Fibroblast of lung (primary cell): Measurements from ENCODE around the gene DMWD. TPM values are rescaled to one million over a fixed set of nuclear protein-coding genes. Genes with fewer than 3 reads are reported as not detected.

Source experiments
- DNase-seq, 2 donors: peaks; one replicate each; pipeline versions ENCODE4 v3.0.0 to v3.0.0-alpha.2; 2010; ENCODE audit warnings: low read depth in 2 of 2
- H2AFZ ChIP-seq: 2 replicates; pipeline ENCODE4 v1.5.1; 2012; ENCODE audit warnings: low read length, control low read depth, inconsistent platforms
- H3K27ac ChIP-seq: 2 replicates; pipeline ENCODE4 v1.5.1; 2011; ENCODE audit warnings: low read length, control low read depth; ENCODE audit not compliant: insufficient read depth
- H3K27me3 ChIP-seq: 2 replicates; pipeline ENCODE4 v1.5.1; 2011; ENCODE audit warnings: mild to moderate bottlenecking, low read length; ENCODE audit not compliant: control insufficient read depth, insufficient read depth
- H3K36me3 ChIP-seq: 2 replicates; pipeline ENCODE4 v1.5.1; 2011; ENCODE audit warnings: low read length; ENCODE audit not compliant: control insufficient read depth, insufficient read depth
- H3K4me1 ChIP-seq: 2 replicates; pipeline ENCODE4 v1.5.1; 2011; ENCODE audit warnings: low read length; ENCODE audit not compliant: control insufficient read depth, insufficient read depth; ENCODE audit errors: extremely low read depth
- H3K4me2 ChIP-seq: 2 replicates; pipeline ENCODE4 v1.5.1; 2011; ENCODE audit warnings: low read length, control low read depth; ENCODE audit not compliant: insufficient read depth; ENCODE audit errors: extremely low read depth
- H3K4me3 ChIP-seq, 4 experiments: fragments of 200-600 bp in 1 of 4; sonication (generic) in 1 of 4; replicated peaks in 1 of 4; 2 replicates each; pipeline ENCODE4 v1.5.1; 2011 to 2016; ENCODE audit warnings: low read length in 4 of 4, low read depth in 3 of 4, mild to moderate bottlenecking in 3 of 4, control low read depth in 2 of 4, inconsistent platforms in 1 of 4, mixed read lengths in 1 of 4; ENCODE audit not compliant: insufficient read depth in 1 of 4; ENCODE audit errors: control extremely low read depth in 1 of 4
- H3K79me2 ChIP-seq: 2 replicates; pipeline ENCODE4 v1.5.1; 2012; ENCODE audit warnings: mild to moderate bottlenecking, low read length, inconsistent platforms; ENCODE audit not compliant: control insufficient read depth, insufficient read depth
- H3K9ac ChIP-seq: 2 replicates; pipeline ENCODE4 v1.5.1; 2011; ENCODE audit warnings: mild to moderate bottlenecking, low read length, control low read depth; ENCODE audit not compliant: insufficient read depth
- H3K9me3 ChIP-seq: 2 replicates; pipeline ENCODE4 v1.5.1; 2012; ENCODE audit warnings: low read depth, low read length; ENCODE audit not compliant: control insufficient read depth, insufficient read depth
- H4K20me1 ChIP-seq: 2 replicates; pipeline ENCODE4 v1.5.1; 2011; ENCODE audit warnings: low read length; ENCODE audit not compliant: control insufficient read depth, insufficient read depth; ENCODE audit errors: extremely low read depth
- CTCF ChIP-seq, 2 donors: IDR thresholded peaks in 1 of 2; conservative IDR thresholded peaks in 1 of 2; 1 replicate in 1 of 2; 2 replicates in 1 of 2; pipeline ENCODE4 v1.5.1; 2011 to 2012; ENCODE audit warnings: low read length in 2 of 2, control low read depth in 1 of 2, inconsistent platforms in 1 of 2, low read depth in 1 of 2, mild to moderate bottlenecking in 1 of 2
- EZH2 ChIP-seq: IDR thresholded peaks from 2 replicates; pipeline ENCODE4 v1.5.1; 2012; ENCODE audit warnings: low read length, control low read depth, mild to moderate bottlenecking; ENCODE audit errors: missing control alignments
- polyA plus RNA-seq, 2 donors: library from polyadenylated mRNA; depleted of rRNA in 1 of 2; stranded (reverse) in 1 of 2; unstranded in 1 of 2; fragments of >200 nt; gene quantifications; 2 replicates each; pipeline ENCODE4 v1.2.1, GENCODE V29; 2011 to 2012; ENCODE audit warnings: missing spikeins in 1 of 2
- total RNA-seq: library from RNA; depleted of rRNA; stranded (reverse); fragments of >200 nt; gene quantifications from 2 replicates; pipeline ENCODE4 v1.2.1, GENCODE V29; 2014

The DMWD gene
- total and polyA plus RNA-seq, 2 donors (not counting 1 experiment from before 2014, with no cell fraction given): 18.1 to 33.5 TPM

GRCh38 chr19:45742969-45743368 is 49.7 kb downstream of the DMWD start:
- Histone ChIP-seq H3K36me3 (no peaks in the 10 kb centered on the region), H3K4me1 (no peaks in the 10 kb centered on the region), H3K79me2 (no peaks in the 10 kb centered on the region), H3K9me3 (no peaks in the 10 kb centered on the region), H3K27me3 (peaks cover 15% of the 10 kb centered on the region), H3K27ac (no peak overlapping the region), H3K4me3 (no peak overlapping the region), H3K9ac (no peak overlapping the region), H3K4me2 (no peak overlapping the region), H4K20me1 (no peaks in the 10 kb centered on the region), H2AFZ (no peak overlapping the region)
- TF ChIP-seq EZH2 (no peak), CTCF (conservative IDR thresholded peaks at IDR 0.05 in 1 of 2, IDR thresholded peaks at IDR 0.05 in 1 of 2; ENCODE audit: low read depth in 1 of 2, low read length in 2 of 2) (no peak)
- no peak for DNase-seq

GRCh38 chr19:45739498-45740439 is 52.9 kb downstream of the DMWD start:
- H2AFZ ChIP-seq: no peak overlapping the region

More at GRCh38 chr19:45739498-45740439, 52.9 kb downstream of the DMWD start:
- H3K79me2 ChIP-seq: no peaks in the 10 kb centered on the region
- H4K20me1 ChIP-seq: no peaks in the 10 kb centered on the region
- H3K9ac ChIP-seq: no peak overlapping the region
- no peak overlapping the region for H3K27ac ChIP-seq
- no peak overlapping the region for H3K4me3 ChIP-seq
- no peak for DNase-seq
- no peaks in the 10 kb centered on the region for H3K4me1 ChIP-seq
- no peaks in the 10 kb centered on the region for H3K9me3 ChIP-seq
- no peak overlapping the region for H3K4me2 ChIP-seq
- no peak for TF ChIP-seq EZH2
- no peak for TF ChIP-seq CTCF (conservative IDR thresholded peaks at IDR 0.05 in 1 of 2, IDR thresholded peaks at IDR 0.05 in 1 of 2; ENCODE audit: low read depth in 1 of 2, low read length in 2 of 2)
- peaks cover 7% of the 10 kb centered on the region for H3K27me3 ChIP-seq
- no peaks in the 10 kb centered on the region for H3K36me3 ChIP-seq
